H9 (cell line): ENCODE results near the gene VAPA. TPM values are rescaled to one million over a fixed set of nuclear protein-coding genes. Genes with fewer than 3 reads are reported as not detected.

Experiments used
- DNase-seq: peaks from one replicate; pipeline ENCODE4 v3.0.0-alpha.2; 2017
- H2AFZ ChIP-seq: one replicate; pipeline ENCODE4 v1.6.1; 2013; ENCODE audit warnings: mild to moderate bottlenecking, low read length, control low read depth, moderate library complexity
- H2AK5ac ChIP-seq: 2 replicates; pipeline ENCODE4 v1.6.1; 2013; ENCODE audit warnings: low read length, control low read depth, mixed read lengths; ENCODE audit not compliant: insufficient read length
- H2BK120ac ChIP-seq: one replicate; pipeline ENCODE4 v1.6.1; 2013; ENCODE audit warnings: low read depth, mild to moderate bottlenecking, low read length, control low read depth, inconsistent platforms; ENCODE audit not compliant: poor library complexity, severe bottlenecking
- H2BK12ac ChIP-seq: 2 replicates; pipeline ENCODE4 v1.6.1; 2013; ENCODE audit warnings: low read length, control low read depth, mixed read lengths, low read depth; ENCODE audit not compliant: insufficient read length
- H2BK15ac ChIP-seq: 2 replicates; pipeline ENCODE4 v1.6.1; 2013; ENCODE audit warnings: low read depth, low read length, control low read depth
- H2BK20ac ChIP-seq: one replicate; pipeline ENCODE4 v1.6.1; 2013; ENCODE audit warnings: low read depth, mild to moderate bottlenecking, low read length, control low read depth, inconsistent platforms; ENCODE audit not compliant: poor library complexity, severe bottlenecking
- H2BK5ac ChIP-seq: 2 replicates; pipeline ENCODE4 v1.6.1; 2013; ENCODE audit warnings: low read length, control low read depth, mixed read lengths; ENCODE audit not compliant: insufficient read length
- H3K14ac ChIP-seq: 2 replicates; pipeline ENCODE4 v1.6.1; 2013; ENCODE audit warnings: low read length, control low read depth; ENCODE audit not compliant: insufficient read depth
- H3K18ac ChIP-seq: 2 replicates; pipeline ENCODE4 v1.6.1; 2013; ENCODE audit warnings: low read depth, mild to moderate bottlenecking, mixed read lengths, low read length, control low read depth; ENCODE audit not compliant: insufficient read length
- H3K23ac ChIP-seq: 2 replicates; pipeline ENCODE4 v1.6.1; 2013; ENCODE audit warnings: low read length, control low read depth, mixed read lengths, low read depth; ENCODE audit not compliant: insufficient read length
- H3K23me2 ChIP-seq: 2 replicates; pipeline ENCODE4 v1.6.1; 2013; ENCODE audit warnings: low read depth, mild to moderate bottlenecking, mixed read lengths, low read length, control low read depth; ENCODE audit not compliant: insufficient read length, poor library complexity, severe bottlenecking
- H3K27ac ChIP-seq: 2 replicates; pipeline ENCODE4 v1.5.1; 2013; ENCODE audit warnings: low read length, control low read depth, mixed read lengths, low read depth; ENCODE audit not compliant: insufficient read length
- H3K27me3 ChIP-seq: 2 replicates; pipeline ENCODE4 v1.6.1; 2013; ENCODE audit warnings: low read length, control low read depth, inconsistent platforms; ENCODE audit not compliant: insufficient read depth
- H3K4ac ChIP-seq: 2 replicates; pipeline ENCODE4 v1.6.1; 2013; ENCODE audit warnings: low read depth, mild to moderate bottlenecking, control low read depth, inconsistent platforms, low read length, moderate library complexity
- H3K4me1 ChIP-seq: 2 replicates; pipeline ENCODE4 v1.6.1; 2013; ENCODE audit warnings: low read length, control low read depth, inconsistent platforms; ENCODE audit not compliant: insufficient read depth
- H3K4me2 ChIP-seq: 2 replicates; pipeline ENCODE4 v1.6.1; 2013; ENCODE audit warnings: low read length, control low read depth, mixed read lengths; ENCODE audit not compliant: insufficient read length, insufficient read depth
- H3K56ac ChIP-seq: 2 replicates; pipeline ENCODE4 v1.6.1; 2013; ENCODE audit warnings: low read depth, mild to moderate bottlenecking, mixed read lengths, low read length, control low read depth; ENCODE audit not compliant: insufficient read length
- H3K79me1 ChIP-seq: 2 replicates; pipeline ENCODE4 v1.6.1; 2013; ENCODE audit warnings: low read depth, mild to moderate bottlenecking, moderate library complexity, low read length, control low read depth, inconsistent platforms; ENCODE audit not compliant: insufficient read depth, poor library complexity, severe bottlenecking
- H3K79me2 ChIP-seq: 2 replicates; pipeline ENCODE4 v1.6.1; 2013; ENCODE audit warnings: low read length, control low read depth, inconsistent platforms; ENCODE audit not compliant: insufficient read depth
- H3K9ac ChIP-seq: 2 replicates; pipeline ENCODE4 v1.6.1; 2013; ENCODE audit warnings: low read length, control low read depth, mixed read lengths; ENCODE audit not compliant: insufficient read length; ENCODE audit errors: extremely low read depth
- H3K9me3 ChIP-seq: one replicate; pipeline ENCODE4 v1.6.1; 2013; ENCODE audit warnings: low read depth, low read length, inconsistent platforms; ENCODE audit not compliant: control insufficient read depth
- H3T11ph ChIP-seq: one replicate; pipeline ENCODE4 v1.6.1; 2013; ENCODE audit warnings: mild to moderate bottlenecking, low read length, control low read depth, inconsistent platforms
- H4K20me1 ChIP-seq: one replicate; pipeline ENCODE4 v1.6.1; 2013; ENCODE audit not compliant: control insufficient read depth, insufficient read length, insufficient read depth
- H4K5ac ChIP-seq: 2 replicates; pipeline ENCODE4 v1.6.1; 2013; ENCODE audit warnings: low read depth, mild to moderate bottlenecking, mixed read lengths, low read length, control low read depth; ENCODE audit not compliant: insufficient read length
- H4K8ac ChIP-seq: replicated peaks from 2 replicates; pipeline ENCODE4 v1.6.1; 2013; ENCODE audit warnings: low read length, control low read depth, mixed read lengths, low read depth; ENCODE audit not compliant: insufficient read length
- H4K91ac ChIP-seq: 2 replicates; pipeline ENCODE4 v1.6.1; 2013; ENCODE audit warnings: low read depth, mild to moderate bottlenecking, moderate library complexity, mixed read lengths, low read length, control low read depth; ENCODE audit not compliant: insufficient read length
- H3K27ac Mint-ChIP-seq, 3 experiments: 2 replicates in 2 of 3; 3 replicates in 1 of 3; pipeline ENCODE4 v1.8.0; 2020 to 2021; ENCODE audit warnings: mixed read lengths in 3 of 3, mild to moderate bottlenecking in 1 of 3, moderate library complexity in 1 of 3
- H3K27me3 Mint-ChIP-seq: 2 replicates; pipeline ENCODE4 v1.8.0; 2021; ENCODE audit warnings: low read depth, mild to moderate bottlenecking, moderate library complexity, mixed read lengths
- H3K36me3 Mint-ChIP-seq, 3 experiments: 2 replicates in 2 of 3; 3 replicates in 1 of 3; pipeline ENCODE4 v1.8.0; 2020 to 2021; ENCODE audit warnings: low read depth in 3 of 3, mixed read lengths in 3 of 3; ENCODE audit not compliant: insufficient read depth in 1 of 3
- H3K4me1 Mint-ChIP-seq, 2 experiments: 2 replicates each; pipeline ENCODE4 v1.8.0; 2020; ENCODE audit warnings: mixed read lengths in 2 of 2
- H3K4me3 Mint-ChIP-seq, 2 experiments: 2 replicates in 1 of 2; 3 replicates in 1 of 2; pipeline ENCODE4 v1.8.0; 2020 to 2021; ENCODE audit warnings: mild to moderate bottlenecking in 2 of 2, mixed read lengths in 2 of 2, moderate library complexity in 1 of 2
- H3K9me3 Mint-ChIP-seq, 2 experiments: 2 replicates in 1 of 2; 3 replicates in 1 of 2; pipeline ENCODE4 v1.8.0; 2020; ENCODE audit warnings: mild to moderate bottlenecking in 2 of 2, mixed read lengths in 2 of 2, moderate library complexity in 1 of 2
- WGBS: extraction: QIAGEN DNeasy Blood & Tissue Kit; methylation state at CpG from one replicate; pipeline ENCODE4 v1.1.7; 2013; ENCODE audit warnings: missing lambda C conversion rate, low lambda C conversion rate, mixed read lengths; ENCODE audit not compliant: insufficient read length; ENCODE audit errors: extremely low coverage; 5-methylcytosine and 5-hydroxymethylcytosine counted together
- total RNA-seq: library from RNA; stranded (reverse); gene quantifications from 2 replicates; pipeline ENCODE4 v1.2.1, GENCODE V29; 2021
- TF ChIP-seq, protein P1 (sequence below): fragments of 200-600 bp; sonication (generic); conservative IDR thresholded peaks from 3 replicates; pipeline ENCODE4 v1.8.0; 2021; ENCODE audit warnings: antibody characterized with exemption, mild to moderate bottlenecking

The VAPA gene
- total RNA-seq, 1 experiment from 2014 or later: 141 TPM

DNA sequence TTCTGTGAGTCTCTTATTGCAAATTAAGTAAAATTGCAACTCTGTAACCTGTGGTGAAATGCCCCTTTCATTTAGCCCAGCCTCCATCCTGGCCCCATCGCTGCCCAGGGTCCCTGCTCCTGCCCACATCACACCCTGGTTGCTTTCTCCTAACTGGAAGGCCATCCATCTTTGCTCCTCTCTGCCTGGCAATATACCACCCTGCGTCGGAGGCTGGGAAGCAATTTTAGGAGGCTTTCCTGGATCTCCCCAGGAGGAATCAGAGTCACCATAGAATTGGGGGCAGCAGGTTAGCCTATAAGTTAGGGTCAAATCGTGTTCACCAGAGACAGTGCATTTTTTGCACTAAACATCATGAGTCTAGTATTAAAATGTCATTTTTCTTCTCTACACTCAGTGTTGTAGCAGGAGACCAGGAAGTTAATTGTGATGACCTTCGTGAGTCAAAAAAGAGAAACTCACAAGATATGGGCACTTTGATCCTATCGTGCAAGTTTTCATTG is 42.5 kb upstream of the VAPA start:
- H2BK120ac ChIP-seq: no peak overlapping the region
- H3K56ac ChIP-seq: no peak overlapping the region
- peaks cover 6 to 8% of the 10 kb centered on the region in 2 experiments for H3K9me3 Mint-ChIP-seq
- no peaks in the 10 kb centered on the region for H3K79me2 ChIP-seq
- no peak overlapping the region for H2BK15ac ChIP-seq
- H3K4me2 ChIP-seq: no peak overlapping the region
- H3K4me1 ChIP-seq: peaks cover 10% of the 10 kb centered on the region; the same call in 1 of the 2 replicates
- H3K27me3 ChIP-seq: no peaks in the 10 kb centered on the region
- no peak overlapping the region for H3K27ac ChIP-seq
- no peak overlapping the region for H3K4ac ChIP-seq
- no CpG with 5 or more reads among the region's 6 CpGs for WGBS
- H3K27me3 Mint-ChIP-seq: no peaks in the 10 kb centered on the region
- H3K18ac ChIP-seq: no peak overlapping the region
- peaks cover 0 to 11% (median under 1%) of the 10 kb centered on the region in 3 experiments; a peak in 4 of 7 replicates for H3K36me3 Mint-ChIP-seq
- H2BK12ac ChIP-seq: no peak overlapping the region
- TF ChIP-seq, protein P1, sequence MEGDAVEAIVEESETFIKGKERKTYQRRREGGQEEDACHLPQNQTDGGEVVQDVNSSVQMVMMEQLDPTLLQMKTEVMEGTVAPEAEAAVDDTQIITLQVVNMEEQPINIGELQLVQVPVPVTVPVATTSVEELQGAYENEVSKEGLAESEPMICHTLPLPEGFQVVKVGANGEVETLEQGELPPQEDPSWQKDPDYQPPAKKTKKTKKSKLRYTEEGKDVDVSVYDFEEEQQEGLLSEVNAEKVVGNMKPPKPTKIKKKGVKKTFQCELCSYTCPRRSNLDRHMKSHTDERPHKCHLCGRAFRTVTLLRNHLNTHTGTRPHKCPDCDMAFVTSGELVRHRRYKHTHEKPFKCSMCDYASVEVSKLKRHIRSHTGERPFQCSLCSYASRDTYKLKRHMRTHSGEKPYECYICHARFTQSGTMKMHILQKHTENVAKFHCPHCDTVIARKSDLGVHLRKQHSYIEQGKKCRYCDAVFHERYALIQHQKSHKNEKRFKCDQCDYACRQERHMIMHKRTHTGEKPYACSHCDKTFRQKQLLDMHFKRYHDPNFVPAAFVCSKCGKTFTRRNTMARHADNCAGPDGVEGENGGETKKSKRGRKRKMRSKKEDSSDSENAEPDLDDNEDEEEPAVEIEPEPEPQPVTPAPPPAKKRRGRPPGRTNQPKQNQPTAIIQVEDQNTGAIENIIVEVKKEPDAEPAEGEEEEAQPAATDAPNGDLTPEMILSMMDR: no peak
- H4K91ac ChIP-seq: no peak overlapping the region
- H3K4me1 Mint-ChIP-seq: peaks cover 31 to 33% of the 10 kb centered on the region in 2 experiments
- no peak overlapping the region for H3K14ac ChIP-seq
- H4K8ac ChIP-seq: no peak overlapping the region
- H3K23me2 ChIP-seq: no peaks in the 10 kb centered on the region
- H2AK5ac ChIP-seq: no peak overlapping the region
- no peak for DNase-seq
- H3K4me3 Mint-ChIP-seq: no peak overlapping the region
- no peak overlapping the region for H2BK20ac ChIP-seq
- no peak overlapping the region for H2BK5ac ChIP-seq
- no peaks in the 10 kb centered on the region for H3K9me3 ChIP-seq
- H3K23ac ChIP-seq: no peak overlapping the region
- H3K27ac Mint-ChIP-seq: no peak overlapping the region
- H3K79me1 ChIP-seq: no peaks in the 10 kb centered on the region
- no peak overlapping the region for H2AFZ ChIP-seq
- no peak overlapping the region for H4K5ac ChIP-seq
- no peak overlapping the region for H3T11ph ChIP-seq
- no peak overlapping the region for H3K9ac ChIP-seq
- H4K20me1 ChIP-seq: no peaks in the 10 kb centered on the region
